Activated CD8-positive, alpha-beta T cell treated with anti-CD3 and anti-CD28 coated beads for 36 hours (primary cell): ENCODE data around the gene MPPED2. TPM values are rescaled to one million over a fixed set of nuclear protein-coding genes. Genes with fewer than 3 reads are reported as not detected.

Source experiments
- ATAC-seq: fragments of 200-7000 bp; cut with Tn5 transposase; one replicate; pipeline ENCODE4 v1.10.0; 2021; ENCODE audit warnings: mild to moderate bottlenecking, moderate library complexity
- CTCF ChIA-PET: fragments of 350-600 bp; sonication (Branson Sonifier 250); formaldehyde crosslinking; loops from one replicate; lab custom pipeline; 2021; ENCODE audit warnings: antibody characterized with exemption; lab: Charles Lee
- POLR2A ChIA-PET: fragments of 350-600 bp; sonication (Branson Sonifier 250); formaldehyde crosslinking; loops from one replicate; lab custom pipeline; 2021; ENCODE audit warnings: antibody characterized with exemption; lab: Charles Lee
- DNase-seq: peaks from one replicate; pipeline ENCODE4 v3.0.0-alpha.2; 2020
- H3K27ac Mint-ChIP-seq: one replicate; pipeline ENCODE4 v1.8.0; 2021; ENCODE audit warnings: mild to moderate bottlenecking, mixed read lengths
- H3K27me3 Mint-ChIP-seq: one replicate; pipeline ENCODE4 v1.8.0; 2021; ENCODE audit warnings: mixed read lengths
- H3K36me3 Mint-ChIP-seq: one replicate; pipeline ENCODE4 v1.8.0; 2021; ENCODE audit warnings: low read depth, mixed read lengths
- H3K4me1 Mint-ChIP-seq: one replicate; pipeline ENCODE4 v1.8.0; 2021; ENCODE audit warnings: low read depth, mixed read lengths
- H3K4me3 Mint-ChIP-seq: one replicate; pipeline ENCODE4 v1.8.0; 2021; ENCODE audit warnings: mild to moderate bottlenecking, moderate library complexity, mixed read lengths
- H3K9me3 Mint-ChIP-seq: one replicate; pipeline ENCODE4 v1.8.0; 2021; ENCODE audit warnings: mixed read lengths
- CTCF ChIP-seq: fragments of 200-600 bp; IDR thresholded peaks from one replicate; pipeline ENCODE4 v1.8.0; 2022; ENCODE audit warnings: antibody characterized with exemption, mild to moderate bottlenecking
- intact Hi-C: fragments of 100-400 bp; cut with micrococcal nuclease; formaldehyde crosslinking; loops from one replicate; pipeline ENCODE4 v1.10.0; 2022
- total RNA-seq, 2 experiments: library from RNA; stranded (reverse); gene quantifications; one replicate each; pipeline ENCODE4 v1.2.3, GENCODE V29; 2021

MPPED2 gene
- total RNA-seq, 2 experiments from 2014 or later, result 0.63 TPM; not detected in 1

- ChIA-PET POLR2A (no interaction called here), CTCF (no interaction called here)
- no peak for ATAC-seq
- no peak for DNase-seq
- Mint-ChIP-seq H3K27ac (no peak overlapping the region), H3K9me3 (no peaks in the 10 kb centered on the region), H3K36me3 (no peaks in the 10 kb centered on the region), H3K4me3 (no peak overlapping the region), H3K27me3 (peaks cover under 1% of the 10 kb centered on the region), H3K4me1 (no peaks in the 10 kb centered on the region)
- intact Hi-C loops, result no loop called here
- TF ChIP-seq CTCF, result no peak
These were observed 217.8 kb downstream of the MPPED2 start for GRCh38 chr11:30368394-30368793.

- H3K9me3 Mint-ChIP-seq, result no peaks in the 10 kb centered on the region
- intact Hi-C loops, result no loop called here
- H3K27me3 Mint-ChIP-seq, result no peaks in the 10 kb centered on the region
- ChIA-PET CTCF (no interaction called here), POLR2A (no interaction called here)
- no peak for TF ChIP-seq CTCF
- ATAC-seq (no peak), DNase-seq (no peak)
- no peaks in the 10 kb centered on the region for H3K36me3 Mint-ChIP-seq
- H3K4me3 Mint-ChIP-seq, result no peak overlapping the region
- H3K27ac Mint-ChIP-seq, result no peak overlapping the region
- H3K4me1 Mint-ChIP-seq, result no peaks in the 10 kb centered on the region
These were observed 220.2 kb downstream of the MPPED2 start for GRCh38 chr11:30365793-30366517.

GRCh38 chr11:30364837-30365482 is 221.2 kb downstream of the MPPED2 start:
- no peaks in the 10 kb centered on the region for H3K4me1 Mint-ChIP-seq
- no peak for DNase-seq
- H3K27ac Mint-ChIP-seq, result no peak overlapping the region
- intact Hi-C loops, result no loop called here
- CTCF ChIA-PET, result interaction anchor here (1.3 kb wide), 1 partner anchor 11 kb away, joined by 3 read pairs; no protein-coding TSS in a partner anchor
- no peak overlapping the region for H3K4me3 Mint-ChIP-seq
- no peak for ATAC-seq
- POLR2A ChIA-PET, result no interaction called here
- H3K9me3 Mint-ChIP-seq, result no peaks in the 10 kb centered on the region
- no peaks in the 10 kb centered on the region for H3K36me3 Mint-ChIP-seq
- H3K27me3 Mint-ChIP-seq, result no peaks in the 10 kb centered on the region
- no peak for TF ChIP-seq CTCF

- H3K4me3 Mint-ChIP-seq, result no peak overlapping the region
- ChIA-PET POLR2A (no interaction called here), CTCF (interaction anchor here (1.3 kb wide), 1 partner anchor 12 kb away, joined by 3 read pairs; no protein-coding TSS in a partner anchor)
- H3K27me3 Mint-ChIP-seq, result no peaks in the 10 kb centered on the region
- H3K27ac Mint-ChIP-seq, result no peak overlapping the region
- no peaks in the 10 kb centered on the region for H3K4me1 Mint-ChIP-seq
- no peak for TF ChIP-seq CTCF
- ATAC-seq (no peak), DNase-seq (no peak)
- no peaks in the 10 kb centered on the region for H3K36me3 Mint-ChIP-seq
- H3K9me3 Mint-ChIP-seq, result no peaks in the 10 kb centered on the region
- intact Hi-C loops, result no loop called here
These were observed 221.9 kb downstream of the MPPED2 start for GRCh38 chr11:30364139-30364836.

GRCh38 chr11:30360741-30361140 is 225.4 kb downstream of the MPPED2 start:
- H3K9me3 Mint-ChIP-seq, result no peaks in the 10 kb centered on the region
- no peak for TF ChIP-seq CTCF
- no peaks in the 10 kb centered on the region for H3K4me1 Mint-ChIP-seq
- POLR2A ChIA-PET, result no interaction called here
- peaks cover 6% of the 10 kb centered on the region for H3K27me3 Mint-ChIP-seq
- DNase-seq, result no peak
- no peak overlapping the region for H3K27ac Mint-ChIP-seq
- H3K36me3 Mint-ChIP-seq, result no peaks in the 10 kb centered on the region
- no peak overlapping the region for H3K4me3 Mint-ChIP-seq
- CTCF ChIA-PET, result no interaction called here
- intact Hi-C loops, result no loop called here
- no peak for ATAC-seq
